SK-N-SH treated with all-trans-retinoic acid at 6 μM for 48 hours (cell line): ENCODE results near the gene LPP.

Experiments
- CSRNP3 ChIP-seq: fragments of 250-450 bp; sonication (Bioruptor Pico); IDR thresholded peaks from 2 replicates; pipeline ENCODE4 v1.5.1; 2021; ENCODE audit warnings: mild to moderate bottlenecking, moderate library complexity
- GLIS3 ChIP-seq: fragments of 250-450 bp; sonication (Bioruptor Pico); IDR thresholded peaks from 2 replicates; pipeline ENCODE4 v1.5.0; 2020; ENCODE audit warnings: mild to moderate bottlenecking, moderate library complexity
- OSR1 ChIP-seq: fragments of 250-450 bp; sonication (Bioruptor Pico); IDR thresholded peaks from 2 replicates; pipeline ENCODE4 v1.8.0; 2022; ENCODE audit warnings: moderate library complexity, mild to moderate bottlenecking, inconsistent platforms
- RARB ChIP-seq: fragments of 250-450 bp; sonication (Bioruptor Pico); IDR thresholded peaks from 2 replicates; pipeline ENCODE4 v1.8.0; 2021; ENCODE audit warnings: mild to moderate bottlenecking, moderate library complexity
- ZC3H10 ChIP-seq: fragments of 250-450 bp; sonication (Bioruptor Pico); IDR thresholded peaks from 2 replicates; pipeline ENCODE4 v1.5.1; 2021; ENCODE audit warnings: mild to moderate bottlenecking, moderate library complexity
- ZFP3 ChIP-seq: fragments of 250-450 bp; sonication (Bioruptor Pico); IDR thresholded peaks from 2 replicates; pipeline ENCODE4 v1.5.0; 2020; ENCODE audit warnings: mild to moderate bottlenecking, moderate library complexity
- ZNF565 ChIP-seq: fragments of 450-650 bp; formaldehyde crosslinking; conservative IDR thresholded peaks from 2 replicates; pipeline ENCODE4 v1.5.0; 2020; ENCODE audit warnings: low read depth, mild to moderate bottlenecking, moderate library complexity

GRCh38 chr3:188845514-188845913, 691.6 kb downstream of the LPP start:
- TF ChIP-seq ZFP3 (no peak), GLIS3 (CRISPR knock-in tag) (no peak), RARB (CRISPR knock-in tag) (no peak), CSRNP3 (CRISPR knock-in tag) (no peak), ZNF565 (CRISPR knock-in tag) (no peak), OSR1 (CRISPR knock-in tag) (no peak), ZC3H10 (CRISPR knock-in tag) (no peak)
